Peyer's patch (tissue), 4 donors: Measurements from ENCODE around the gene ZSCAN10. TPM values are rescaled to one million over a fixed set of nuclear protein-coding genes. Genes with fewer than 3 reads are reported as not detected.

Source experiments
- DNase-seq, 3 donors: peaks; one replicate each; pipeline ENCODE4 v3.0.0-alpha.2; 2017 to 2019
- H3K27ac ChIP-seq, 4 donors: fragments of 200-600 bp; sonication (generic); one replicate each; pipeline ENCODE4 v1.5.1; 2016 to 2019
- H3K27me3 ChIP-seq, 2 donors: fragments of 200-600 bp; sonication (generic); one replicate each; pipeline ENCODE4 v1.5.1; 2019
- H3K36me3 ChIP-seq, 3 donors: fragments of 200-600 bp; sonication (generic); one replicate each; pipeline ENCODE4 v1.5.1; 2016 to 2019
- H3K4me1 ChIP-seq, 4 donors: fragments of 200-600 bp; sonication (generic); one replicate each; pipeline ENCODE4 v1.5.1; 2016 to 2019
- H3K4me3 ChIP-seq, 4 donors: fragments of 200-600 bp; sonication (generic); 1 replicate in 3 of 4; 2 replicates in 1 of 4; pipeline ENCODE4 v1.5.1; 2016 to 2019; ENCODE audit warnings: mild to moderate bottlenecking in 1 of 4
- H3K9me3 ChIP-seq, 4 donors: fragments of 200-600 bp; sonication (generic); one replicate each; pipeline ENCODE4 v1.5.1; 2016 to 2019; ENCODE audit warnings: mild to moderate bottlenecking in 1 of 4
- CTCF ChIP-seq, 6 experiments: fragments of 450-650 bp in 4 of 6; fragments of 200-600 bp in 2 of 6; sonication (generic) in 1 of 6; IDR thresholded peaks; one replicate each; pipeline ENCODE4 v1.5.1; 2017 to 2019; ENCODE audit warnings: antibody characterized with exemption in 6 of 6, mild to moderate bottlenecking in 3 of 6, moderate library complexity in 1 of 6
- POLR2A ChIP-seq, 2 donors: fragments of 450-650 bp; IDR thresholded peaks; one replicate each; pipeline ENCODE4 v1.5.1; 2017; ENCODE audit warnings: antibody characterized with exemption in 2 of 2, mild to moderate bottlenecking in 2 of 2, moderate library complexity in 2 of 2
- total RNA-seq, 4 donors: library from RNA; depleted of rRNA; stranded (reverse); fragments of >200 nt; gene quantifications; one replicate each; pipeline ENCODE4 v1.1.0, GENCODE V29; 2016

ZSCAN10 gene
- total RNA-seq, 4 donors from 2014 or later: not detected

DNA sequence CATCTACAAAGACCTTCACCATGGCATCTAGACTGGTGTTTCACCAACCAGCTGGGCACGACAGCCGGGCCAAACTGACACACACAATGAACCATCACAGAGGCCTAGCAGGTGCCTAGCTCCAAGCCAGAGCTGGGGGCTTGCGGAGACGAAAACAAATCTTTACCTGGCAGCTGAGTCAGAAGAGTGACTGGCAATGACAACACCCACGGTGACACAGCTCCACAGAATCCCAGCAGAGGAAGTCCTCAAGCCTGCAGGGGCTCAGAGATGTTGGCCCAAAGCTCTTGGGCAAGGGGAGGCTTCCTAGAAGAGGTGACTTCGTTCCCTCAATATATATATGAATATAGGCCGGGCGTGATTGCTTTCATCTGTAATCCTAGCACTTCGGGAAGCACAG lies 47.6 kb downstream of the ZSCAN10 start:
- H3K27me3 ChIP-seq: peaks cover 0 to 24% of the 10 kb centered on the region in 2 donors
- no peak for TF ChIP-seq CTCF (IDR thresholded peaks at IDR 0.05)
- no peak for TF ChIP-seq POLR2A (IDR thresholded peaks at IDR 0.05)
- H3K4me3 ChIP-seq: no peak overlapping the region
- H3K9me3 ChIP-seq: no peaks in the 10 kb centered on the region
- no peaks in the 10 kb centered on the region for H3K36me3 ChIP-seq
- no peak overlapping the region for H3K27ac ChIP-seq
- no peak for DNase-seq
- peaks cover 0 to 19% (median 5%) of the 10 kb centered on the region in 4 donors for H3K4me1 ChIP-seq

GRCh38 chr16:3051009-3051408 lies 48.1 kb downstream of the ZSCAN10 start:
- no peaks in the 10 kb centered on the region for H3K36me3 ChIP-seq
- DNase-seq: no peak
- no peaks in the 10 kb centered on the region for H3K9me3 ChIP-seq
- no peak overlapping the region for H3K27ac ChIP-seq
- TF ChIP-seq POLR2A (IDR thresholded peaks at IDR 0.05) (no peak), CTCF (IDR thresholded peaks at IDR 0.05) (no peak)
- no peak overlapping the region for H3K4me3 ChIP-seq
- peaks cover 0 to 23% (median 10%) of the 10 kb centered on the region in 4 donors for H3K4me1 ChIP-seq
- peaks cover 0 to 29% of the 10 kb centered on the region in 2 donors for H3K27me3 ChIP-seq

DNA sequence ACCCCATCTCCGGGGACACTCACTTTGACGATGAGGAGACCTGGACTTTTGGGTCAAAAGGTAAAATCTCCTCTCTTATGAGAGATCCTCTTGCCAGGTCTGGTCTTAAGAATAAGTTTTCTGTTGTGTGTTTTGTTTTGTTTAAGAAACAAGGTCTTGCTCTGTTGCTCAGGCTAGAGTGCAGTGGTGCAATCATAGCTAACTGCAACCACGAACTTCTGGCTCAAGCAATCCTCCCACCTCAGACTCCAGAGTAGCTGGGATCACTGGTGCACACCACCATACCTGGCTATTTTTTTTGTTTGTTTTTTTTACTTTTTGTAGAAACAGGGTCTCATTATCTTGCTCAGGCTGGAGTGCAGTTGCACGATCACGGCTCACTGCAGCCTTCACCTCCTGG lies 48.6 kb downstream of the ZSCAN10 start:
- Histone ChIP-seq H3K27ac (no peak overlapping the region), H3K4me1 (peaks cover 0 to 26% (median 15%) of the 10 kb centered on the region in 4 donors), H3K27me3 (peaks cover 0 to 34% of the 10 kb centered on the region in 2 donors), H3K9me3 (no peaks in the 10 kb centered on the region), H3K36me3 (no peaks in the 10 kb centered on the region), H3K4me3 (no peak overlapping the region)
- DNase-seq: no peak
- TF ChIP-seq POLR2A (IDR thresholded peaks at IDR 0.05): no peak
- TF ChIP-seq CTCF (IDR thresholded peaks at IDR 0.05): no peak

DNA sequence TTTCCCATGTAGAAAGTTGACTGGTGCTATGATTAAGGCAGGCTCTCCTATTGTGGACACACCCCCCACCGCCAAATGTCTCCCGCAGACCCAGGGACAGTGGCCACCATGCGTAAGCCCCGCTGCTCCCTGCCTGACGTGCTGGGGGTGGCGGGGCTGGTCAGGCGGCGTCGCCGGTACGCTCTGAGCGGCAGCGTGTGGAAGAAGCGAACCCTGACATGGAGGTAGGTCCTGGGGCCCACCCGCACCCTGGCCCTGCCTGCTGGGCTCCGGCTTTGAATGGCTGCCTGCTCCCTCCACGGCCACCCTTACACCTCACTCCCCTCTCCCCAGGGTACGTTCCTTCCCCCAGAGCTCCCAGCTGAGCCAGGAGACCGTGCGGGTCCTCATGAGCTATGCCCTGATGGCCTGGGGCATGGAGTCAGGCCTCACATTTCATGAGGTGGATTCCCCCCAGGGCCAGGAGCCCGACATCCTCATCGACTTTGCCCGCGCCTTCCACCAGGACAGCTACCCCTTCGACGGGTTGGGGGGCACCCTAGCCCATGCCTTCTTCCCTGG lies 49.1 kb downstream of the ZSCAN10 start:
- H3K4me1 ChIP-seq: peaks cover 0 to 26% (median 17%) of the 10 kb centered on the region in 4 donors
- H3K4me3 ChIP-seq: no peak overlapping the region
- TF ChIP-seq CTCF (IDR thresholded peaks at IDR 0.05) (no peak), POLR2A (IDR thresholded peaks at IDR 0.05) (no peak)
- H3K27ac ChIP-seq: no peak overlapping the region
- no peaks in the 10 kb centered on the region for H3K36me3 ChIP-seq
- no peak for DNase-seq
- H3K27me3 ChIP-seq: peaks cover 0 to 39% of the 10 kb centered on the region in 2 donors
- no peaks in the 10 kb centered on the region for H3K9me3 ChIP-seq

GRCh38 chr16:3047387-3047720 lies 51.7 kb downstream of the ZSCAN10 start:
- no peaks in the 10 kb centered on the region for H3K36me3 ChIP-seq
- H3K4me1 ChIP-seq: peaks cover 0 to 24% (median 18%) of the 10 kb centered on the region in 4 donors
- TF ChIP-seq CTCF (IDR thresholded peaks at IDR 0.05) (no peak), POLR2A (IDR thresholded peaks at IDR 0.05) (no peak)
- no peak for DNase-seq
- no peak overlapping the region for H3K27ac ChIP-seq
- H3K9me3 ChIP-seq: no peaks in the 10 kb centered on the region
- peaks cover 0 to 50% of the 10 kb centered on the region in 2 donors for H3K27me3 ChIP-seq
- no peak overlapping the region for H3K4me3 ChIP-seq
